Activated CD8-positive, alpha-beta memory T cell treated with anti-CD3 and anti-CD28 coated beads for 48 hours (primary cell): ENCODE data around the gene STMN3.
A peak's percentile ranks its signal among the peaks of the same experiment; 100 is the strongest.
"Not testable (repeated sequence)": the region's sequence is repeated elsewhere in the genome, so short reads cannot be mapped to it uniquely, and the experiment has no call there.

Source experiments
- DNase-seq, 3 experiments: peaks; one replicate each; pipeline ENCODE4 v3.0.0-alpha.2; 2020; ENCODE audit warnings: low read depth in 2 of 3, low spot score in 2 of 3

Gene STMN3

GRCh38 chr20:63639093-63639975 is 13.9 kb downstream of the STMN3 start:
- DNase-seq = no peak

GRCh38 chr20:63636752-63637628 is 16.2 kb downstream of the STMN3 start:
- no peak for DNase-seq

- DNase-seq = no peak
Measured at GRCh38 chr20:63635431-63636141, 17.6 kb downstream of the STMN3 start.

GRCh38 chr20:63633732-63634131 is 19.5 kb downstream of the STMN3 start:
- DNase-seq = no peak

- not testable (repeated sequence) for DNase-seq
Measured at GRCh38 chr20:63631426-63631825, 21.8 kb downstream of the STMN3 start.

- not testable (repeated sequence) for DNase-seq
Measured at GRCh38 chr20:63630956-63631355, 22.3 kb downstream of the STMN3 start.

- DNase-seq = peak in 2 of 3 experiments; percentile 37 to 55
Measured at GRCh38 chr20:63628246-63628975, 24.8 kb downstream of the STMN3 start.

- no peak for DNase-seq
Measured at GRCh38 chr20:63627751-63628245, 25.4 kb downstream of the STMN3 start.

GRCh38 chr20:63627129-63627750 is 26.0 kb downstream of the STMN3 start:
- peak; percentile 83 to 91 (median 86) for DNase-seq

GRCh38 chr20:63626424-63627128 is 26.6 kb downstream of the STMN3 start, which contains the start of gene GMEB2:
Gene GMEB2, minus strand, starts transcription at chr20:63627101. Its CDS starts 7,704 bp downstream, at chr20:63619397.
- DNase-seq = peak; percentile 34 to 60 (median 52)

- peak in 1 of 3 experiments; percentile 25 for DNase-seq
Measured at GRCh38 chr20:63625771-63626423, 27.3 kb downstream of the STMN3 start.

- no peak for DNase-seq
Measured at GRCh38 chr20:63624486-63624885, 28.7 kb downstream of the STMN3 start.

- DNase-seq = no peak
Measured at GRCh38 chr20:63622732-63623131, 30.5 kb downstream of the STMN3 start.

- DNase-seq = no peak
Measured at GRCh38 chr20:63622096-63622495, 31.1 kb downstream of the STMN3 start.

- DNase-seq = no peak
Measured at GRCh38 chr20:63620991-63621390, 32.2 kb downstream of the STMN3 start.

- DNase-seq = no peak
Measured at GRCh38 chr20:63619505-63619904, 33.7 kb downstream of the STMN3 start.

GRCh38 chr20:63619086-63619485 is 34.1 kb downstream of the STMN3 start:
- DNase-seq = no peak

- no peak for DNase-seq
Measured at GRCh38 chr20:63618291-63618980, 34.8 kb downstream of the STMN3 start.
